IPS DF 19.7 (cell line): ENCODE data around the gene APOL2.
"Not testable (repeated sequence)": the region's sequence is repeated elsewhere in the genome, so short reads cannot be mapped to it uniquely, and the experiment has no call there.

Experiments
- DNase-seq: peaks from one replicate; pipeline ENCODE4 v3.0.0-alpha.2; 2013; ENCODE audit warnings: low read depth, low spot score

The APOL2 gene

DNA sequence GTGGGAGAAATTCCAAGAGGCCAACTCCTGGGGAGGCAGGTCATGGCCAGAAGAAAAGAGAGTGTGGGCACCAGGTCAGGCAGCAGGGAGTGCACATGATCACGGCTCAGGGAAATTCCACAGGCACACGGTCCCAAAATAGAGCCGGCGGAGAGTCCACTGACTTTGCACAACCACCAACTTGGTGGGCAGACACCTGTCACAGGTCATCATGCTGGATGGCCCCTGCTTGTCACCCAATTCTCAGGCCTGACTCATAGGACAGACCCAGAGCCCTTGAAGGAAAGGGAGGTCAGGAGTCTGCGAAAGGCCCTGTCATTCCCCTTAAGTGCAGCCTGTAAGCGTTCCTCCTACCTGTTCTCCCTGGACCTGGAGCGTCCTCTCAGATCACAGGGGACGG is 15.8 kb downstream of the APOL2 start:
- DNase-seq: no peak

DNA sequence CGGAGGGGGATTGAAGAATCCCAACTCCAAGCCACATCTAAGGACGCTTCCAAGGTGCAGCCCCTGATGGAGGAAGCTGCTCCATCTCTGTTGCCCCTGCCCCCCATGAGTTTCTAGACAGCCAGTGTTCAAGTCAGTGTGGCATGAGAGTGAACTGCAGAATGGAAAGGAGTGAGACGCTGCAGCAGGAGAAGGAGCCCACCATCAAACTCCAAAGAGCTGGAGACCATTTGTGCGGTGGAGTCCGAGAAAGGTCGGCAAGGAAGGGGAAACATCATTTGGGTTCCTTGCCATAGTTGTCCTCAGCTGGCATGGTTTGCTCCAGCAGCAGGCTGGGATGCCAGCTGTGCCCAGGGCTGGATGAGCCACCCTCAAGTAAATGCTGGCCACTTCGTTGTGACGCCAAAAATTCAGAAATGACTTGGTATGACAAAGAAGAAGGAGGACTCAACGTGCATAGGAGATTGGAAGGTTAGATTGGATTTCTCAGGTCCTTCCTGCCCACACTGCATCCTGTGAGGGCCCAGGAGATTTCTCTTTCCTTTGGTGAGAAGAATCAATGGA is 16.4 kb downstream of the APOL2 start:
- no peak for DNase-seq

GRCh38 chr22:36221799-36222751 is 17.3 kb downstream of the APOL2 start:
- no peak for DNase-seq

- no peak for DNase-seq
Observed at GRCh38 chr22:36220451-36220921, 18.8 kb downstream of the APOL2 start.

GRCh38 chr22:36218648-36219193 is 20.6 kb downstream of the APOL2 start:
- DNase-seq: no peak

DNA sequence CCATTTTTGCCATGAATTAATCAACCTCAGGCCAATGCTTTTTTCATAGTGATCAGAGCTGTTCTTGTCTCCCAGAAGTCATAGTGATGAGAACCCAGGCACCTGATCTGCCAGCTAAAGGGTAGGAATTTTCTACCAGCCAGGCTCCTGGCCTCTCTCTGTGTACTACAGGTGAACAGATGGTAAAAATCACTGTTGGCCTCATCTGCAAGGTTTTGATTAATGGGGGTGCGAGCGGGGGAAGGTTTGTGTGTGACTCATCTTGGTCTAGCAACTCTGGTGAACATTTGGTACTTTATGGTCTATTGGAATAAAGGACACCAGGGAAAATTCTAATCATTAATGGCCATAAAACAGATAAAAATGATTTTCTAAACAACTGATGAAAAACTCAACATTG is 23.3 kb downstream of the APOL2 start:
- DNase-seq: no peak

GRCh38 chr22:36213586-36213985 is 25.7 kb downstream of the APOL2 start:
- DNase-seq: no peak

GRCh38 chr22:36212901-36213300 is 26.4 kb downstream of the APOL2 start:
- no peak for DNase-seq

DNA sequence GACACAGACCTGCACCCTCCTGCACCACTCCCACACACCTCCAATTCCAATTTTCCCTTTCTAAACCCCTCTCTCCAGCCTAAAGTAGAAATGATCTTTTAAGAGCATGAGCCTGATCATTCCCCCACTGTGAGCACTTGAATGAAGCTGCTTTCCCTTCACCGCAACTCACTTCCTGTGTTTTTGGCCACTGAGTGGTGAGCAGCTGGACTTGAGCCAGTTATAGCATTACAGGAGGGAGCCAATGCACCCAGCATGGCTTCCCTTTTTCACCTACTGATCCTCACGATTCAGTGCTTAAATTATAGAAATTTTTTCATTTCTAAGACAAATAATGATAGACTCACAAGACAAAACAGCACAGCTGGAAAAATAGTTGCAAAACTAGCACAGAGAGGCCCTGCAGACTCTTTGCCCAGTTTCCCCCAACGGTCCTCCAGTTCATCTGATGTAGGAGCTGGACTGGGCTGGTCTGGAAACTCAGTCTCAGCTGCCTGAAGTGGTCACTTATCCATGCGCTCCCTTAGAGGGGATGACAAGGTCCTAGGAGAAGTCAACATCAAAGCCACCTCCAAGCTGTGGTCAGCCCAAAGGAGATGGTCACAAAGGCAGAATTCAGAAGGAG is 28.0 kb downstream of the APOL2 start:
- DNase-seq: no peak

- DNase-seq: no peak
Observed at GRCh38 chr22:36210224-36210623, 29.1 kb downstream of the APOL2 start.

DNA sequence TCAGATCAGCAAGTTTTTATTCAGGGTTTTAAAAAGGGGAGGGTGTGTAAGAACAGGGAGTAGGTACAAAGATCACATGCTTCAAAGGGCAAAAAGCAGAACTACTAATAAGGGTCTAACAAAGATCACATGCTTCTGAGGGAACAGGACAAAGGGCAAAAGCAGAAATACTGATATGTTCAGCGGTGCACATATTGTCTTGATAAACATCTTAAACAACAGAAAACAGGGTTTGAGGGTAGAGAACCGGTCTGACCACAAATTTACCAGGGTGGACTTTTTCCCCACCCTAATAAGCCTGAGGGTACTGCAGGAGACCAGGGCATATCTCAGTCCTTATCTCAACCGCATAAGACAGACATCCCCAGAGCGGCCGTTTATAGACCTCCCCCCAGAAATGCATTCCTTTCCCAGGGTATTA is 29.8 kb downstream of the APOL2 start:
- not testable (repeated sequence) for DNase-seq

DNA sequence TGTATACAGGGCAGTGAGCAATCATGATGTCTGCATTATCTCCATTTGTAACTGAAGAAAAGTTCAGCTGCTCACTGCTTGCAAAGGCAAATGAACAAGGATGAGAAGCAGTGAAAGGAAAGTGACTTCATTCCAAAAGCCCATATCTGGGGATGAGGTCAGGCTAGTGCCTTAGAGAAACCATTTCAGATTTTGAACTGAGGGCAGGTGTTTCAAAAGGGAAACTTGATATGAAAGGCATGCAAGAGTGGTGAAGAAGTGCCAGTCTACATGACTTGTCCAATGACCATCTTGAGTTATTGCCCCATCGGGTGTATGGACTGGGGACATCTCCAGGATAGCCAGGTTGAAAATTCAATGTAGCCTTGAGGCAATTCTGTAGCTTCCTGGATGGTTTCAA is 30.4 kb downstream of the APOL2 start:
- DNase-seq: no peak

DNA sequence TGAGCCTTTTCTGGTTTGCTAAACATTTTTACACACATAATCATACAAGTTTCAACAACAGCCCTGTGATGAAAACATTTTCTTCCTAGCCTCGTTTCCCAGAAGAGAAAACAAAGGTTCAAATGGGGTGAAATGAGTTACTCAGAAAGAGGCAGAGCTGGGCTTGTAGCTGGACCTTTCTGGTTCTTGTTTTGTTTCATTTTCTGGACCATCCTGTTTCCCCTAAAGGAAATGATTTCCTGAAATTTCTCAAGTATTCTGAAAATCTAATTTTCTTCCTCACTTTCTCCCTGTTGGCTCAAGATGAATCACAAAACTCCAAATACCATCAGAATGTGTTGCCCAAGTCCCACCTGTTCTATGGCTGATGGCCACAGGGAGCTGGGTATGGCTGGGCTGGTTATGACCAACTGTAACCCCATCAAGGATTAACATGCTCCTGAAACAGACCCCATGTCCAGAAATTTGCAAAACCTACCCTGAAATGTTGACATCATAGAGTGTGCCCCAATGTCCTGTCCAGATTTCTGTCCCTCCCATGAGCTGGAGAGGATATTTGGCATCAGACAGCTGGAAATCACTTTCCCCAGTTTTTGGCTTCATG is 31.1 kb downstream of the APOL2 start:
- DNase-seq: no peak

DNA sequence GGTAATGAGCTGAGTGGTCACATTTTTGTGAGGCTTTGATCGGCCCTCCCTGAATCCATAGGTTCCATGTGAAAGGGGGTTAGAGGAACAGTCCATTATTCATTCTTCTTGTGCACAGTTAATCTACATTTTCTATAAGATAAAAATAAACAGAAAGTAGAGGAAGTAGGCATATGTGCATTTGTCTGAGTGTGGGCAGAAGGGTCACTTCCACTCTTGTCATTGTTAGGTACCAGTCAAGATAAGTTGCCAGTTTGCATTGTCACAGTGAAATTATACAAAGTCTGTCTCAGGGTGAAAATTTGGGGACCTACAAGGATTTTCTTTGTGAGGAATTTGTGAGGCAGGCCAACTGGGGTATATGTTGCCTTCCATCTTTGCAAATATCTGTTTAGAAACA is 33.1 kb downstream of the APOL2 start:
- DNase-seq: no peak

GRCh38 chr22:36205573-36205972 is 33.8 kb downstream of the APOL2 start:
- not testable (repeated sequence) for DNase-seq

GRCh38 chr22:36204632-36205015 is 34.7 kb downstream of the APOL2 start:
- DNase-seq: no peak

DNA sequence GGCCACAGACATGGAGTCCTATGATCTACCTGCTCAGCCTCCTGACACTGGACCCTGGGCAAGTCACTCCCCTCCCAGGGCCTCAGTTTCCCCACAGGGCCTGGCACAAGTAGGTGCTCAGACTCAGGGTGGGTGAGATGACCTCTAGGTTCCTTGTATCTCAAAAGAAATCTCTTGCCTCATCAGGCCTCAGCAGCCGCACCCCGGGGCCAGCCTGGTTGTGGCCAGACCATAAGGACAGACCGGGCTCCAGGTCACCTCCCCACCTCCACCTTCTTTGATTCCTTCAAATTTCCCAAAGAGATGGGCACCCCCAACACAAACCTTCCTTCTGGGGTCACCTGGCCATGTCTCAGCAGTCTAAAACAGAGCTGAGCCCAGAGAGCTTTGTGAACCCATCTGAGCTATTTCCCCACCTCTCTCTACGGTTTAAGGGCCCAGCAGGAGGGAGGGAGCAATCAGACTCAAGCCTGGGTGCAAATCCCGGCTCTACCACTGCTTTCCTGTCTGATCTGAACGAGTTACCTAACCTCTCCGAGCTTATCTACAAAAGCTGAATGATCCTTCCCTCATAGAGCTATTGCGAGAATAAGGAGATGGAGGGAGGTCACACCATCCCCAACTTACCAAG is 35.2 kb downstream of the APOL2 start:
- DNase-seq: no peak

- DNase-seq: not testable (repeated sequence)
Observed at GRCh38 chr22:36203441-36203840, 35.9 kb downstream of the APOL2 start.

DNA sequence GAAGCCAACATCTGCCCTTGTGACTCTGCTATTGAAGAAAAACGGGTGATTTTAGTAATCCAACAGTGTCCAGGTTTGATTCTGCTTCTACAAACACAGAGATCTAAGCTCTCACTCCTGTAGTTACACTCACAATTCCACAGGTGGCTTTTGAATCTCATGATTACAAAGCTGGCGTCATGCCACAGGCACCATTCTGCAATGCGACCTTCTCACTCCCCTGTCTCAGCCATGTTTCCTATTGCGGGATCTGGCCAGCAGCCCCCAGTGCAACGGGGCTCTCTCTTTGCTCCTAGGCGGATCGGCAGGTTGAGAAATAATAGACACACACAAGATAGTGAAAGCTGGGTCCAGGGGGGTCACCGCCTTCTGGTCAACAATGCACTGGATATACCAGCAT is 36.4 kb downstream of the APOL2 start:
- not testable (repeated sequence) for DNase-seq

DNA sequence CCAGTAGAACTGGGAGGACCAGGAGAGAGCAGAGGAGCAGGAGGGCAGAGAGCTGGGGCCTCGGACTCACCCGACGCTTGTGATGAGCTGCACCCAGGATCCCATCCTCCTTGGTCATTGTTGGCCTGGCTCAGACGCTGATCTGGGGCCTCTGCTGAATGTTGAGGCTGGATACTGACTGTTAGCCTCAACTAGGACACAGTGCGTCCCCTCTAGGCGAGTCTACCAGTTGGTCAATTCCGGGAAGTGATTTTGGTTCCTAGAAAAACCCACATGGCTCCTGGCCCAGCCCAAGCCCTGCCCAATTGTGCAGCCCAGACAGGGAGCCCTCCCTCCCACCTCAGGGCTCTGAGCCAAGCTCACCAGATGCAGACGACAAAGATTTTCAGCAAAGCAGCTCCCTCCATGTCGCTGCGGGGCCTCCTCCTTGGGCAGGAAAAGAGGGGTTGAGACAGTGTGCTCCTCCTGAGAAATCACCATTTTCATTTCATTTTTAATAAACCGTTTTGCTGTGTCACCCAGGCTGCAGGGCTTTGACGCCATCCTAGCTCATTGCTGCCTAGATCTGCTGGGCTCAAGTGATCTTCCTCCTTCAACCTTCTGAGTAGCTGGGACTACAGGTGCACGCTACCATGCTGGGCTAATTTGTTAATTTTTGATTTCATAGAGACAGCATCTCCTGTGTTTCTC is 37.6 kb downstream of the APOL2 start, which contains the start of gene APOL4:
APOL4 (minus strand) TSS at position 180 of the 690 bp plus-strand sequence; CDS start at position 105, 75 bp downstream.
- DNase-seq: no peak

- DNase-seq: not testable (repeated sequence)
Observed at GRCh38 chr22:36201025-36201424, 38.3 kb downstream of the APOL2 start.
